NCI-H187 (cell line): ENCODE results near the gene DLGAP1.
"Not testable (repeated sequence)": the region's sequence is repeated elsewhere in the genome, so short reads cannot be mapped to it uniquely, and the experiment has no call there.

Experiments
- DNase-seq, 2 experiments: peaks; one replicate each; lab custom pipeline; 2025; lab: John Stamatoyannopoulos, UW

The DLGAP1 gene

GRCh38 chr18:3604498-3605408 lies 850.4 kb downstream of the DLGAP1 start:
- no peak for DNase-seq

GRCh38 chr18:3604235-3604497 lies 850.9 kb downstream of the DLGAP1 start:
- no peak for DNase-seq

GRCh38 chr18:3603421-3604234 lies 851.5 kb downstream of the DLGAP1 start:
- peak in 1 of 2 experiments; percentile 30 for DNase-seq

DNA sequence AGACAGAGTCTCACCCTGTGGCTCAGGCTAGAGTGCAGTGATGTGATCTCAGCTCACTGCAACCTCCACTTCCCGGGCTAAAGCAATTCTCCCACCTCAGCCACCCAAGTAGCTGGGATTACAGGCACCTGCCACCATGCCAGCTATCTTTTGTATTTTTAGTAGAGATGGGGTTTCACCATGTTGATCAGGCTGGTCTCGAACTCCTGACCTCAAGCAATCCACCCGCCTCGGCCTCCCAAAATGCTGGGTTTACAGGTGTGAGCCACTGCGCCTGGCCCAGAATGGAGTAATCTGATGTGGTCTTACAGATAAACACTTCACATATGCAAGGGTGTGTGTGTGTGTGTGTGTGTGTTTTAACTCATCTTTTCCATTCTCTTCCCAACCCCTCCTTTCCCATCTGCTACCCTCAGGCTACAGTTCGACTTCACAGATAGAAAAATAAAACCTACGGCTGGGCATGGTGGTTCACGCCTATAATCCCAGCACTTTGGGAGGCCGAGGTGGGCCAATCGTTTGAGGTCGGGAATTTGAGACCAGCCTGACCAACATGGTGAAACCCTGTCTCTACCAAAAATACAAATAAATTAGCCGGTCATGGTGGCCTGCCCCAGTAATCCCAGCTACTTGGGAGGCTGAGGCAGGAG lies 853.9 kb downstream of the DLGAP1 start:
- DNase-seq, result not testable (repeated sequence)

DNA sequence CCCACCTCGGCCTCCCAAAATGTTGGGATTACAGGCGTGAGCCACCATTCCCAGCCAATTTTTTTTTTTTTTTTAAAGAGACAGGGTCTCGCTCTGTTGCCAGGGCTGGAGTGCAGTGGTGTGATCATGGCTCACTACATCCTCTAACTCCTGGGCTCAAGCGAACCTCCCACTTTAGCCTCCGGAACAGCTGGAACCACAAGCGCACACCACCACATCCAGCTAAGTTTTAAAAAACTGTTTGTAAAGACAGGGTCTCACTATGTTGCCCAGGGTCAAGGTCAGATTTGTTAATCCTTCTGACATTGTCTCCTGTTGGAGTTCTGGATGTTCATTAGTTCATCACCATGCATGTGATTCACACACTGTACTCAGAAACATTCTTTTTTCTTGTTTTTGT lies 855.2 kb downstream of the DLGAP1 start:
- no peak for DNase-seq

- DNase-seq, result no peak
These were observed 855.9 kb downstream of the DLGAP1 start for GRCh38 chr18:3599195-3599594.

DNA sequence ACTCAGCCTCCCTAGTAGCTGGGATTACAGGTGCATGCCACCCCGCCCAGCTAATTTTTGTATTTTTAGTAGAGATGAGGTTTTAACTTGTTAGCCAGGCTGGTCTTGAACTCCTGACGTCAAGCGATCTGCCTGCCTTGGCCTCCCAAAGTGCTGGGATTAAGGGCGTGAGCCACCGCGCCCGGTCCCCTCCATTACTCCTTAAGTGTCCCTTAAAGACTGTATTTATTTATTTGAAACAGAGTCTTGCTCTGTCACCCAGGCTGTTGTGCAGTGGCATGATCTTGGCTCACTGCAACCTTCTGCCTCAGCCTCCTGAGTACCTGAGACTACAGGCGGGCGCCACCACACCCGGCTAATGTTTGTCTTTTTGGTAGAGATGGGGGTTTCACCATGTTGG lies 856.5 kb downstream of the DLGAP1 start:
- DNase-seq, result no peak

DNA sequence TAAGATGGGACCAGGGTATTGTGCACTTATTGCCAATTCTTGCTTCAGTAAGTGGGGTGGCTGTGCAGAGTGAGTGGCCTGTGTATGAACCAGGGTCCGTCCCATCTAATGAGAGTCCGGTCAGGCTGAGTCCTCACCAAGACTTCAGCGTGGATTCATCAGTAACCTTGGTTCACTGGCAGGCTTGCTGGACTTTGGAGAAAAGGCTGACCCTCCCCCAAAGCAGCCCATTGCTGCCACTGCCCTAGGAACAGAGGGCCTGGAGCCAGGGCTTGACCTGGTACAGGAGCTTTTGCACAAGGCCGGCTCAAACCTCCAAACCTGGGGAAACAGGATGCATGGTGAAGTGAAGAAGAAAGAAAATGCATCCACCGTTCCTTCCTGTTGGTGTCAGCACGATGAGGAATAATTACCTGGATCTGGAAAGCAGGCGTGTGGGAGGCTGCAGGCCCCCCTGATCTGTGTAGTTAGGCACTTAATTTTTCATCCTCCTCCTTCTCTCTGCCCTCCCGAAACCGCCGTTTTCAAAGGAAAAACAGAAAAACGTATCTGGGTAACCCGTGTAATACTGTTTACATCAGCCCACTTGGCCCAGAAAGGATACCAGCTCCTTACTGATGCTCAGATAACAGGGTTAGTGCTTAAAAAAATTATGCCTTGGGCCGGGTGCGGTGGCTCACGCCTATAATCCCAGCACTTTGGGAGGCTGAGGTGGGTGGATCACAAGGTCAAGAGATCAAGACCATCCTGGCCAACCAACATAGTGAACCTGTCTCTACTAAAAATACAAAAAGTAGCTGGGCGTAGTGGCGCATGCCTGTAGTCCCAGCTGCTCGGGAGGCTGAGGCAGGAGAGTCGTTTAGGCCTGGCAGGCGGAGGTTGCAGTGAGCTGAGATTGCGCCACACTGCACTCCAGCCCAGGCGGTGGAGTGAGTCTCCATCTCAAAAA lies 857.4 kb downstream of the DLGAP1 start:
- no peak for DNase-seq

- no peak for DNase-seq
These were observed 858.3 kb downstream of the DLGAP1 start for GRCh38 chr18:3596637-3597384.

DNA sequence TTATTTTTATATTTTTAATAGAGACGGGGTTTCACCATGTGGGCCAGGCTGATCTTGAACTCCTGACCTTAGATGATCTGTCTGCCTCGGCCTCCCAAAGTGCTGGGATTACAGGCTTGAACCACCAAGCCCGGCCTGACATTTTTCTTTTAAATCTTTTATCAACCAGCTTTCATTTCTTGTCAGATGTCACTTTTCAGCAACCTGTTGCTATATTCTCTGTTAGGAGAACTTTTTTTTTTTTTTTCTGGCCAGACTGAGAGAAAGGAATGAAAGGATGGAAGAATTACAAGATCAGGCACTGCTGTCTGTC lies 858.8 kb downstream of the DLGAP1 start:
- no peak for DNase-seq

DNA sequence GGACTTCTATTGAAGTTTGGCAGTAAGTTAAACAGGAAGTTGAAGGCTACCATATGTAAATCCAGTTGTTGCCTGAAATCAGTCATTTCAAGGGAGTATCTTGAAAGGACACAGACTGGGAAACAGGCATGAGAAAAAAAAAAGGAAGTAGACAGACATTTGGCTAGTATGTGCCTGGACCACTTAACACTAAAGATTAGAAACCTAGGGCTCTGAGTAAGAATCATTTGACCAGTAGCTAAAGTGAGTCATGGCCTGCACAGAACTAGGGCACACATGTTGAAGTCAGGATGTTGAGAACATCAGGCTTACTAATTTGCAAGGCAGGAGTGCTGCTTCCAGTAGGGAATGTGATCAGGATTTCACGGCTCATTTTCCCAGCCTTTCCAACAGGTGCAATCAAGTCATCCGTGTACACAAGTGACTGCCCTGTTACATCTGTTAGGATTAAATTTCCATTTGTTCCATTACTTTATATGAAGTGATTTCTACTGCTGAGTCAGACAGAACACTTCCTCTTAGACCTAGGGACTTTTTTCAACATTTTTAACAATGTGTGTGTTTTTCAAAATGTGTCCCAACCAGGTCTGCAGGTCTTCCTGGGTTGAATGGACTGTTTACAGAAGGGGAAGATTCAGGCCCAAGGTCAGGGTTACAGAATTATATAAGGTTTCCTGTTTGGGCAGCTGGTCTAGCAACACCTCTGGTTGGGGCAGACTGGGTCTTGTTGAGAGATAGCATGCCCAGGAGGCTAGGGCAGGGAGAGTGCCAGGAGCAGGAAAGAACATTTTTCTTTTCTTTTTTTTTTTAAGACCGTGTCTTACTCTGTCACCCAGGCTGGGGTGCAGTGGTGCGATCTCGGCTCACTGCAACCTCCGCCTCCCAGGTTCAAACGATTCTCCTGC lies 859.5 kb downstream of the DLGAP1 start:
- peak; percentile 23 to 74 for DNase-seq

GRCh38 chr18:3594760-3595368 lies 860.2 kb downstream of the DLGAP1 start:
- DNase-seq, result no peak

DNA sequence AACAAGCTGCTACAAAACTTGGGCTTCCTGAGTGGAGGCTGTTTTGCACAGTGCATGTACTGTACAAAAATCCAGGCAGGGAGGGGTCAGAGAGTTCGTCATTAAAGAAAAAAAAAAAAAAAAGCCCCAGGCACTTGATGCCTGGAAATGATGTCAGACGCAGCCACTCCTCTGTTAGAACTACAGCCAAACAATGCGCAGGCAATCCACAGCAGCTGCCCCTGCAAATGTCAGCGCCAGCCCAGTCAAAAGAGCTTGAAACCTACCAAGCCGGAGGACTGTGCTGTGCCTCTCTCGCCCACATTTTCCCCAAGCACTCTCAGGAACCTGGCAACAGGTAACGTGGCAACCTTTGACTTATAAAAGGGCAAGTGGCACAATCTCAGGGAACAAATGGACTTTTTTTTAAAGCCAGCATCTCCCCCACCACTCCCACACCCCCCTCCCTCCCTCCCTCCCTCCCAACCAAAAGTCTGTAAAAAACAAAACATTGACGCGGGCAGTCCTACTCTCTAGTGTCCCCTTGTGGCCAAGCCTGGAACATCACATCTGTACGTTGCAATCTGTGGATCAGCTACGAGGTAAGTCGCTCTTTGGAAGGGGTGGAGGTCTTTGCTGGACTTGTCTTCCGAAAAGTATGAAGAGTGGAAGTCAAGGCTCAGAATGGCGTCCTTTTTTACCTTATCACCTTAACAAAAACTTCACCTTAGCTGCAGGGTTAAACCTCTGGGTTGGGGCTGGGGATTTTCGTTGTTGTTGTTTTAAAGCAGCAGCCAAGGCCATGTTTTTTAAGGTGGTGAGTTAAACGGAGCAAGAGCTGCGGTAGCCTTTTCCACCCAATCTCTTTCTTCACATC lies 861.0 kb downstream of the DLGAP1 start:
- peak; percentile 67 to 92 for DNase-seq

DNA sequence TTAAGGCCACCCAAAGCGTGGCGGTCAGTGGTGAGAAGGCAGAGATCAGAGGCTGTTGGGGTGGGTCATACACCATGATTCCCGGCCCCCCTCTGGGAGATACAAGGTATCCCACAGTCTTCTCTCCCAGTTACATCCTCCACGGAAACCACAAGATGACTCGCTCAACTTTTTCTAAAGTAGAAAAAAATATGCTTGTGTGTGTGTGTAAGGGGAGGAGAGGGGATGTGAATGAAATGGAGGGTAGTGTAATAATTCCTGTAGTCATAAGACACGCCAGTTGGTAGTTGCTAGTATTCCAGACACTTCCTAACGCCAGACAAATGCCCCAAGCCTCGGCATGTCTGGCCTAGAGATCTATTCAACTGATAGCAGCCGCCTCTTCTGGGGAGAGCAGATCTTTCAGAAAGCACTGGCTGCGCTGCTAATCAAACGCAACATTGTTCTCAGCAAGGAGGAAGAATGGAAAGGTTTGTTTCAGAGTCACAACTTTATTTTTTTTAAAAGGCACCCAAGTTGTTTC lies 861.7 kb downstream of the DLGAP1 start:
- no peak for DNase-seq

- no peak for DNase-seq
These were observed 862.2 kb downstream of the DLGAP1 start for GRCh38 chr18:3592864-3593263.

DNA sequence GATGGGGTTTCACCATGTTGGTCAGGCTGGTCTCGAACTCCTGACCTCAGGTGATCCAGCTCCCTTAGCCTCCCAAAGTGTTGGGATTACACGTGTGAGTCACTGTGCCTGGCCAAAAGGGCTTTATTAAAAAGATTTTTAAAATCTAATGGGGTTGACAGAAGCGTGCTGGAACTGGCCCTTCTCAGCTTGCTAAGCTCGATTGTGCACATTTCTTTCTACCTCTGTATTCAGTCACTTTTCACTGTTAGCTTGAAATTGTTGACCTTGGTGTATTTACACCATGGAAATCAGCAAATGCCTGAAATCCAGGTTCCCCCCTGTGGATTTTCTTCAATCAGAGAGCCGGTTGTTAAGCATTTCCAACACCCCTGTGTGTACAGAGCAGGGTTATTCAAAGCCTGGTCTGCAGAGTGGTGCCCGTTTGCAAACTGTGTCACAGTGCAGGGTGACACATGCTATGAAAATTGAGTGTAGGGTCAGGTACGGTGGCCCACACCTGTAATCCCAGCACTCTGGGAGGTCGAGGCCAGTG lies 864.9 kb downstream of the DLGAP1 start:
- no peak for DNase-seq

GRCh38 chr18:3585656-3586509 lies 869.2 kb downstream of the DLGAP1 start:
- DNase-seq, result peak; percentile 44 to 58
